A549 treated with AZD9567 at 1 μM for 4 hours (cell line): Measurements from ENCODE around the gene RAB20. TPM values are rescaled to one million over a fixed set of nuclear protein-coding genes. Genes with fewer than 3 reads are reported as not detected.

Source experiments
- total RNA-seq: library from RNA; stranded (reverse); fragments of 200-300 nt; extraction: Qiagen RNA extraction; gene quantifications from 5 replicates; pipeline ENCODE4 v1.2.3, GENCODE V29; 2022; ENCODE audit not compliant: insufficient read depth

The RAB20 gene
- total RNA-seq = 1.6 to 3.2 TPM (median 2.1 TPM) in 5 replicates

GRCh38 chr13:110561344-110562035 is at the start of gene RAB20:
Gene RAB20, minus strand, starts transcription at chr13:110561722. Its CDS starts 203 bp downstream, at chr13:110561519.

Other genes starting within 250 kb of the RAB20 start
- 13.7 to 20.4 TPM (median 19.1 TPM) in 5 replicates for gene NAXD, start 53.8 kb upstream of the RAB20 start, total RNA-seq
- 55.6 to 60.9 TPM (median 55.9 TPM) in 5 replicates for gene CARS2, start 144.4 kb upstream of the RAB20 start, total RNA-seq
- gene ING1, start 152.0 kb upstream of the RAB20 start, total RNA-seq = 9.8 to 13.0 TPM (median 12.7 TPM) in 5 replicates